Hepatocyte (in vitro differentiated cells): ENCODE results near the gene CYGB. TPM values are rescaled to one million over a fixed set of nuclear protein-coding genes. Genes with fewer than 3 reads are reported as not detected.

Experiments used
- DNase-seq: peaks from one replicate; pipeline ENCODE4 v3.0.0-alpha.2; 2016; ENCODE audit warnings: low spot score
- H2AFZ ChIP-seq: fragments of 200-600 bp; sonication (generic); 2 replicates; pipeline ENCODE4 v1.6.0; 2016; ENCODE audit warnings: antibody characterized with exemption, mild to moderate bottlenecking
- H3K27ac ChIP-seq: fragments of 200-600 bp; sonication (generic); 2 replicates; pipeline ENCODE4 v1.5.1; 2016; ENCODE audit warnings: mild to moderate bottlenecking
- H3K27me3 ChIP-seq: fragments of 200-600 bp; sonication (generic); 2 replicates; pipeline ENCODE4 v1.6.1; 2016
- H3K36me3 ChIP-seq: fragments of 200-600 bp; sonication (generic); replicated peaks from 2 replicates; pipeline ENCODE4 v1.5.1; 2016; ENCODE audit warnings: low read depth; ENCODE audit not compliant: insufficient read depth
- H3K4me1 ChIP-seq: fragments of 200-600 bp; sonication (generic); 2 replicates; pipeline ENCODE4 v1.5.1; 2016; ENCODE audit warnings: mild to moderate bottlenecking, moderate library complexity; ENCODE audit not compliant: insufficient read depth
- H3K4me2 ChIP-seq: fragments of 200-600 bp; sonication (generic); 2 replicates; pipeline ENCODE4 v1.6.0; 2016
- H3K4me3 ChIP-seq: fragments of 200-600 bp; sonication (generic); 2 replicates; pipeline ENCODE4 v1.5.1; 2016; ENCODE audit warnings: mild to moderate bottlenecking
- H3K79me2 ChIP-seq: fragments of 200-600 bp; sonication (generic); 2 replicates; pipeline ENCODE4 v1.6.0; 2017; ENCODE audit warnings: mild to moderate bottlenecking
- H3K9me2 ChIP-seq: fragments of 200-600 bp; sonication (generic); replicated peaks from 2 replicates; pipeline ENCODE4 v1.6.0; 2017; ENCODE audit warnings: mild to moderate bottlenecking; ENCODE audit not compliant: insufficient read depth
- H3K9me3 ChIP-seq: fragments of 200-600 bp; sonication (generic); 2 replicates; pipeline ENCODE4 v1.5.1; 2016; ENCODE audit warnings: low read depth, mild to moderate bottlenecking
- H4K20me1 ChIP-seq: fragments of 200-600 bp; sonication (generic); 2 replicates; pipeline ENCODE4 v1.6.0; 2016; ENCODE audit warnings: mild to moderate bottlenecking; ENCODE audit not compliant: insufficient read depth, poor library complexity, severe bottlenecking
- EZH2 ChIP-seq: fragments of 200-600 bp; sonication (generic); IDR thresholded peaks from 2 replicates; pipeline ENCODE4 v1.6.1; 2016; ENCODE audit warnings: antibody characterized with exemption, mild to moderate bottlenecking, borderline replicate concordance
- EZH2phosphoT487 ChIP-seq: fragments of 200-600 bp; sonication (generic); IDR thresholded peaks from one replicate; pipeline ENCODE4 v1.6.1; 2018; ENCODE audit warnings: antibody characterized with exemption, mild to moderate bottlenecking, low read depth, moderate library complexity; ENCODE audit not compliant: unreplicated experiment, severe bottlenecking
- WGBS: methylation state at CpG from one replicate; pipeline ENCODE4 v1.1.6; 2016; ENCODE audit warnings: low lambda C conversion rate; ENCODE audit errors: missing lambda C conversion rate; 5-methylcytosine and 5-hydroxymethylcytosine counted together
- polyA plus RNA-seq: library from polyadenylated mRNA; unstranded; fragments of >200 nt; fragmentation: Nextera tagmentation; extraction: Ambion mirVana; gene quantifications from 2 replicates; pipeline ENCODE4 v1.2.1, GENCODE V29; 2016
- total RNA-seq: library from RNA; depleted of rRNA; stranded (reverse); fragments of >200 nt; gene quantifications from 2 replicates; pipeline ENCODE4 v1.2.3, GENCODE V29; 2014
- TF ChIP-seq, protein P1 (sequence below): fragments of 200-600 bp; sonication (generic); IDR thresholded peaks from 2 replicates; pipeline ENCODE4 v1.5.1; 2016; ENCODE audit warnings: antibody characterized with exemption, mild to moderate bottlenecking; ENCODE audit not compliant: poor library complexity

Gene CYGB
- total and polyA plus RNA-seq, 2 experiments from 2014 or later: 7.8 to 13.8 TPM

DNA sequence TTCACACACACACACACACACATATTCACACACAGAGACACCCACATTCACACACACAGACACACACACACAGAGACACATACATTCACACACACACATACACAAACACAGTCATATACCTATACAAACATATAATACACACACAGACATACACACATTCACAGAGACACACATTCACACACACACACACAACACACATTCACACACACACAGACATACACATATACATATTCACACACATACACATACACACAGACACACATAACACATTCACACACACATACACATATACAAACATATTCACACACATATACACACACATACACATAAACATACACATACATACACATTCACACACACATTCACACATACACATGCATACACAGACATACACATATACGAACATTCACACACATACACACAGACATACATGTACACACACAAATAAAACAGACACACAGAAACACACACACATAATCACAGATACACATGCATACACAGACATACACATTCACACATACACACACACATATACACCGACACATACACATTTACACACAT, 10.2 kb upstream of the CYGB start:
- Histone ChIP-seq H3K4me1 (peaks cover 55% of the 10 kb centered on the region), H3K9me2 (no peaks in the 10 kb centered on the region), H3K4me3 (no peak overlapping the region), H4K20me1 (no peaks in the 10 kb centered on the region), H2AFZ (no peak overlapping the region), H3K9me3 (no peaks in the 10 kb centered on the region), H3K79me2 (no peaks in the 10 kb centered on the region), H3K4me2 (no peak overlapping the region), H3K27me3 (no peaks in the 10 kb centered on the region), H3K27ac (peak overlapping the region; percentile 51), H3K36me3 (no peaks in the 10 kb centered on the region)
- TF ChIP-seq EZH2phosphoT487 (no peak), EZH2 (no peak)
- TF ChIP-seq, protein P1, sequence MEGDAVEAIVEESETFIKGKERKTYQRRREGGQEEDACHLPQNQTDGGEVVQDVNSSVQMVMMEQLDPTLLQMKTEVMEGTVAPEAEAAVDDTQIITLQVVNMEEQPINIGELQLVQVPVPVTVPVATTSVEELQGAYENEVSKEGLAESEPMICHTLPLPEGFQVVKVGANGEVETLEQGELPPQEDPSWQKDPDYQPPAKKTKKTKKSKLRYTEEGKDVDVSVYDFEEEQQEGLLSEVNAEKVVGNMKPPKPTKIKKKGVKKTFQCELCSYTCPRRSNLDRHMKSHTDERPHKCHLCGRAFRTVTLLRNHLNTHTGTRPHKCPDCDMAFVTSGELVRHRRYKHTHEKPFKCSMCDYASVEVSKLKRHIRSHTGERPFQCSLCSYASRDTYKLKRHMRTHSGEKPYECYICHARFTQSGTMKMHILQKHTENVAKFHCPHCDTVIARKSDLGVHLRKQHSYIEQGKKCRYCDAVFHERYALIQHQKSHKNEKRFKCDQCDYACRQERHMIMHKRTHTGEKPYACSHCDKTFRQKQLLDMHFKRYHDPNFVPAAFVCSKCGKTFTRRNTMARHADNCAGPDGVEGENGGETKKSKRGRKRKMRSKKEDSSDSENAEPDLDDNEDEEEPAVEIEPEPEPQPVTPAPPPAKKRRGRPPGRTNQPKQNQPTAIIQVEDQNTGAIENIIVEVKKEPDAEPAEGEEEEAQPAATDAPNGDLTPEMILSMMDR: no peak
- no peak for DNase-seq
- WGBS: 82% methylated on average over 2 of the region's 2 CpGs

DNA sequence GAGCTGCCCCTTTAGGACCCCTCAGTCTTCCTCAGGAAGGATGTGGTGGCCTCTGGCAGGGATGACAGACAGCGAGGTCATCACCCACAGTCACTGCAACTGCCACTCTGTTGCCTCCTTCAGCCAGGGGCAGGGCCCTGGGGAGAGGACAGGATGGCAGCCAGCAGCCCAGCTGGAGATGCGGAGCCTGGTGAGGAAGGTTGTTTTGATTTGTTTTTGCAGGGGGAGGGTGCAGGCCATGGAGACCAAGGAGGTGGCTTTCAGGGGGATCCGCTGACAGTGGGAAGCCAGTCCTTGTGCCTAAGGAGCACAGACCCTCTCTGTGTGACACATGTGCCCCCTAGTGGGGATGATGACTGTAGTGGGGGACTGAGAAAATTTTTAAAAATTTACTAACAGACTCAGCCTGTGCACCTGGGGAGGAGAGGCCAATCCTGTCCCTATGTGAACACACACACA, 9.7 kb upstream of the CYGB start:
- Histone ChIP-seq H3K9me2 (no peaks in the 10 kb centered on the region), H3K4me3 (no peak overlapping the region), H3K4me1 (peaks cover 55% of the 10 kb centered on the region), H2AFZ (no peak overlapping the region), H3K4me2 (peak overlapping the region; percentile 40), H3K79me2 (no peaks in the 10 kb centered on the region), H3K27me3 (no peaks in the 10 kb centered on the region), H3K36me3 (no peaks in the 10 kb centered on the region), H4K20me1 (no peaks in the 10 kb centered on the region), H3K27ac (no peak overlapping the region), H3K9me3 (no peaks in the 10 kb centered on the region)
- peak; percentile 82 for DNase-seq
- no peak for TF ChIP-seq EZH2phosphoT487
- TF ChIP-seq, protein P1: peak; percentile 67
- no peak for TF ChIP-seq EZH2
- 64% methylated on average over 3 of the region's 3 CpGs for WGBS

DNA sequence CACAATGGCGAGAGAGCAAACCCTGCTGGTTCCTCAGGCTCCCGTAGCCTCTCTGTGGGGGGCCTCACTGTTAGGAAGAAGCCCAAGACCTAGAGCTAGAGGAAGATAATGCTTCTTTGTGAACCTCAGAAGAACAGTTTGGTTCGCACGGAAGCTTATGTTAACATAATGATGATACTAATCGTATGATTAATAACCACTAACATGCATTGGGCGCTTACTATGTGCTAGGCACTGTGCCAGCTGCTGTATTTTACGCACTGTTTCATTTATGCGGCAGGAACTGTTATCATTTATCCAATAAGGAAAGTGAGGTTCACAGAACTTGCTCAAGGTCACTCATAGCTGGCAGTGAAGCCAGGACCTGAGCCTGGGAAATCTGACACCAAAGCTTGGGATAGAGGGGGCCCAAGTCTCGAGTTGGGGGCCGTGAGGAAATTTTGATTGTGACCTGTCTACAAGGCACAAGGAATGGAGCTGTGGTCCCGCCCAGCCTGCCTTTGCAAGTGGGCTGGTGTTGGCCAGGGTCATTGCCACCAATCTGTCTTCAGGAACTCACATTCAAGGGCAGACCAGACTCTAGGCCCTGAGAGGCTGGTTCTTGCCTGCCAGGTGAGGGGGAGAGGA, 9.2 kb upstream of the CYGB start:
- Histone ChIP-seq H3K79me2 (no peaks in the 10 kb centered on the region), H3K36me3 (no peaks in the 10 kb centered on the region), H4K20me1 (no peaks in the 10 kb centered on the region), H3K27me3 (no peaks in the 10 kb centered on the region), H3K27ac (no peak overlapping the region), H3K9me3 (no peaks in the 10 kb centered on the region), H3K4me3 (no peak overlapping the region), H3K9me2 (no peaks in the 10 kb centered on the region), H3K4me2 (peak overlapping the region; percentile 40), H3K4me1 (peaks cover 55% of the 10 kb centered on the region), H2AFZ (no peak overlapping the region)
- TF ChIP-seq, protein P1: no peak
- TF ChIP-seq EZH2phosphoT487: no peak
- TF ChIP-seq EZH2: no peak
- WGBS: 63% methylated on average over 11 of the region's 11 CpGs
- DNase-seq: no peak
